Peyer's patch (tissue), 4 donors: ENCODE measurements around the gene AJAP1.

Experiments
- CTCF ChIP-seq, 6 experiments: fragments of 450-650 bp in 4 of 6; fragments of 200-600 bp in 2 of 6; sonication (generic) in 1 of 6; IDR thresholded peaks; one replicate each; pipeline ENCODE4 v1.5.1; 2017 to 2019; ENCODE audit warnings: antibody characterized with exemption in 6 of 6, mild to moderate bottlenecking in 3 of 6, moderate library complexity in 1 of 6
- POLR2A ChIP-seq, 2 donors: fragments of 450-650 bp; IDR thresholded peaks; one replicate each; pipeline ENCODE4 v1.5.1; 2017; ENCODE audit warnings: antibody characterized with exemption in 2 of 2, mild to moderate bottlenecking in 2 of 2, moderate library complexity in 2 of 2

DNA sequence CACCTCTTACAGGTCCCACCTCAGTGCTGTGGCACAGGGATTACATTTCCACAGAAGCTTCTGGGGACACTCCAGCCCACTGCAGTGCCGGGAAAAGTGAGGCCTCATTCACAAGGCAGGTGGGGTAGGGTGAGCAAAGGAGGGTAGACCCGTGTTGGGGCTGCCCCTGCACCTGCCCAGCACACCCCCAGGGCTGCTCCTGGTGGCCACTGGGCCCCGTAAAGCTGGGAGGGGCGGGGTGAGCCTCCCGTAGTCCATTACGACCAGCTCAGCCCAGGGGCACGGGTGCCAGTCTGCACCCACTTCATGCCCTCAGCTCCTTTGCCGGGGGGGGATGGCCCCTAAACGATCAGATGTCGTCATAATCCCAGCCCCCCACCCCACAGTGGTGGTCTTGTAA is 39.5 kb downstream of the AJAP1 start:
- TF ChIP-seq CTCF (IDR thresholded peaks at IDR 0.05) (no peak), POLR2A (IDR thresholded peaks at IDR 0.05) (no peak)
